GM19372 (cell line): Measurements from ENCODE around the gene MKX.

Experiments
- ATAC-seq: cut with Tn5 transposase; IDR thresholded peaks from one replicate; pipeline ENCODE4 v1.9.1; 2021; ENCODE audit warnings: mild to moderate bottlenecking, low read depth, moderate library complexity; ENCODE audit not compliant: unreplicated experiment

The MKX gene

DNA sequence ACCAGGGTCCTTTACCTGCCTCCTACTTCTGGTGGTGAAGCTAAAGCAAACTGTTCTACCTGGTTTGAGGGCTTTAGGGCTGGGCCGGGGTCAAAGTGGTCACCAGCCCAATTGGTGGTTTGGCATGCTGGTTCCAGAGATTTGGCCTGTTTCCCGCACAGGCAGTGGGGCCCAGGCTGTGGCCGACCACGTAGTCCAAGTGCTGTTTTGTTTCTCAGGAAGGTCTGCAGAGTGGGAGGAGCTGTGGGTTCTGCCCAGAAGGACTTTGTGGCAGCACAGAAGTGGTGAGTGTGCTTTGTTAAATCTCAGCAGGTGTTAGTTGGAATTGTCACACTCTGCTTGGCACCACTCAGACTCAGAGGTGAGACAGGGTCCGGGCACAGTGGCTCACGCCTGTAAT is 85.8 kb downstream of the MKX start:
- no peak for ATAC-seq

DNA sequence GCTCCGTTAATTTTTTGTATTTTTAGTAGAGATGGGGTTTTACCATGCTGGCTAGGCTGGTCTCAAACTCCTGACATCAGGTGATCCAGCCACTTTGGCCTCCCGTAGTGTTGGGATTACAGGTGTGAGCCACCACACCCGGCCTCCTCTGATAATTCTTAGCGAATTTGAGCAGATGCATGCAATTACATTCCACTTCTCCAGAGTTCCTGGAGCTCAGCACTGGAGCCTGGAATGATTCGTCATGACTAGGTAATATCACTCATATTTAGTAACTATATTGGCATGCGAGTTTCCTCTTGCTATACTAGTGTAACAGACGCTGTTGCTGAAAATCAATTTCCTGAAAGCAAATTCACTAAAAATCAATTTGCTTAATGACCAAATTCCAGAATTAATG is 86.8 kb downstream of the MKX start:
- ATAC-seq, result no peak

DNA sequence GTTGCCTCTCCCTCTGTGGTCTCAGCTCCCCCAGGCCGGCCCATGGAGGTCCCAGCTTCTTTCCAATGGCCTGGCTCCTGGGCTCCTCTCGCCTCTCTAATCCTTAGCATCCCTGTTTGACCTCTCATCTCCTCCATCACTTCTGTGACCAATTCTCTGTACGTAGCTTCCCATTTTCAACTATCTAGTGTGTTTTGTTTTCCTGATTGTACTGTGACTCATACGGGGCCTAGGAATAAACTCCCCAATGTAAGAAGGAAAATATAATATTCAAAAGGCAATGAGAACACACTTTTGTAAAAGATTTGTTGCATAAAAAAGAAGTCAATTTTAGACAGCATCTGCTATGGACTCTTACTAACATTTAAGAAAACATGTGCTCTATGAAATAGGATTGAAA is 90.3 kb downstream of the MKX start:
- ATAC-seq, result no peak

DNA sequence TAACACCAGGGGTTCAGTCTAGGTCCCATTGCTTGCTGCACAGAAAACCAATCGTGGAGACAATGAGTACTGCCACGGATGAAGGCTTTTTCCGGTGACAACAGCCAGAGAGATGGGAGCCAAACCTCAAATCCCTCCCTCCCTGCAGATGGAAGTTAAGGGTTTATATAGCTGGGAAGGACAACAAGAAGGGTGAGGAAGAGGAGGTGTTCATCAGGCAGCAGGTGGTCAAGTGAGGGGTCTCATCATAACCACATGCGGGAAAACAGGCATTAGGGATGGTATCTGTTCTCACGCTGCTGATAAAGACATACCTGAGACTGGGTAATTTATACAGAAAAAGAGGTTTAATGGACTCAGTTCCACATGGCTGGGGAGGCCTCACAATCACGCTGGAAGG is 91.3 kb downstream of the MKX start:
- no peak for ATAC-seq

DNA sequence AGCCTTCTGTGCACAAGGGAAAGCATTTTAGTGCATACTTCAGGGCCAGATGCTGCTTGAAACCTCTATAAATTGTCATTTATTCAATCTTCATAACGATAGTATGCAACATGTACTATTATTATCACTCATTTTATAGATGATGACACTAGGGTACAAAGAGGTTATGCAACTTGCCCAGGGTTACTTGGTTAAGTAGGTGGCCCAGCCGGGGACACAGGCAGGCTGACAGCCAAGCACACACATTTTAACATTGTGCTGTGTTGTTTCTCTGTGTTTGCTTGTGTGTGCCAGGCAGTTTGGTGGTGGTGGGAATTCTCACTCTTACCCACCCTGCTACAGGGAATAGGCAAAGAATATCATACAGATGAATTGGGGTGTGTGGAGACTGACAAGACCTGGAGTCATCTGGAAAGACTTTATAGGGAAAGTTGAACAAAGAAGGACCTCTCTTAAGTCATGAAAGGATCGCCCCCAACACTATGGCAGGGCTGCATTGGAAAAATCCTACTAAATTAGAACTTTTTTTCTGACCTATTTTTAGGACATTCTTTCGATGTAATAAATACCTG is 98.9 kb downstream of the MKX start:
- no peak for ATAC-seq

DNA sequence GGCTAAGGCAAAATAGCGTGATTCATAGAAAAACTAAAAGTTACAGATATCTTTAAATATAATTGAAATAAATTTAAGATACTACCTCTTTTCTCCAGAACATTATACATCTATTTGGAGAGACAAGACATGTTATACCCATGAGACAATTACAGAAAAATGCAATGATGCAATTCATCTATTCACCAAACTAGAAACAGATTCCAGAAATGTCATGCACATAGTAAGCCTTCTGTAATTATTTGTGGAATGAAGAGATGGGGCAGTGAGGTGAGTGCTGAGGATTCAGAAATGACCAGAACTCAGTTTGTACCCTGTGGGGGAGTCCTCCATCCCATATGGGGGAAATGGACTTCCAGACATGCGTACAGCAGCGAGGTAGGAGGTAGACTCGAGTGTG is 99.4 kb downstream of the MKX start:
- ATAC-seq, result no peak

DNA sequence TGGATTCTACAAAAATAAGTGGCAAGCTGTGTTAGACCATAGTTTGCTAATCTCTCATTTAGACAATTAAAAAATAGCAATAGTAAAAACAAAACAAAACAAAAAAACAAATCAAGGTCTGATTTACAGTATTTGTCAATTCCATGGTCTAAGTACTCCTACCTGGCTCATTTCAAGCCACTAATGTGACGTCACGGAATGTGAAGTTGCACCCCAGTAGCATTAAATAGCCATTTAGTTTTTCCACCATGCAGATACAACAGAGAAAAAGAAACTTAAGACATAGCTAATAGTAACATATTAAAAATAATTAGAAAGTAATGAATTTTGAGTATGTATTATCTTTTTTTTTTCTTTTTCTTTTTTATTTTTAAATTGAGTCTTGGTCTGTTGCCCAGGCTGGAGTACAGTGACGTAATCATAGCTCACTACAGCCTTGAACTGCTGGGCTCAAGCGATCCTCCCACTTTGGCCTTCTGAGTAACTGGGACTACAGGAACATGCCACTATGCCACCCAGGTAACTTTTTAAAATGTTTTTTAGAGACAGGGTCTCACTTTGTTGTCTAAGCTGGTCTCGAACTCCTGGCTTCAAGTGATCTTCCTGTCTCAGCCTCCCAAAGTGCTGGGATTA is 101.2 kb downstream of the MKX start:
- no peak for ATAC-seq

DNA sequence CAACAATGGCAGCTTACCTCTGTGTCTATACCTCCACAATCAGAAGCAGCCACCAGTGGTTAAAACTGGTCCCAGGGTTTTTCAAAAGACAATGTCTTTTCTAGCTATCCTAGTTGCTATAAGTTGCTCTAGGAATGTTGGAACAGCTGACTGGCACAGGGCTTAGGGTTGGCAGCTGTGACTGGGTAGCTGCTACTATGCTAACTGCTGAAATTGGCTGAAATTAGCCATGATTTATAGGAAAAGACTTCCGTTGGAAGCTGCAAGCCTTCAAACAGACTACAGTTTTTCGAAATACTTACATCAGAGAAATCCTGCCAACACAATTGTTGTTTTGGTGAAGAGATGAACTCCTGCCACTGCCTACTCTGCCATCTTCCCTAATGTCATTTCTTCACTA is 102.3 kb downstream of the MKX start:
- no peak for ATAC-seq

DNA sequence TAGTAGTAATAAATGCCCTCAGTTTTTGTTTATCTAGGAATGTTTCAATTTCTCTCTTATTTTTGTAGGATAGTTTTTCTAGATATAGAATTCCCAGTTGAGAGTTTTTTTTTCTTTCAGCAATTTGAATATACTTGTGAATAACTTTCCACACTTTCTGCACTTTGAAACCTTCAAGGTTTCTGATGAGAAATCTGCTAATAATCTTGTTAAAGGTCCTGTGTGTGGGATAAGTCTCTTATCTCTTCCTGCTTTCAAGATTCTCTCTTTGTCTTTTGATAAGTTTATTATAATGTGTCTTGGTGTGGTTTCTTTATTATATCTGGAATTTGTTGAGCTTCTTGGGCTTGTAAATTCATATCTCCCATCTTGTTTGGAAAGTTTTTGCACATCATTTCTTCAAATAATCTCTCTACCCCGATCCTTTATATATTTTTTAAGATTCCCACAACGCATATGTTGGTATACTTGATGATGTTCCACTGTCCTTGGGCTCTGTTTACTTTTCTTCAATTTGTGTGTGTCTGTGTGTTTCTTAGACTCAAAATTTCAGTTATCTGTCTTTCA is 103.5 kb downstream of the MKX start:
- ATAC-seq, result no peak

DNA sequence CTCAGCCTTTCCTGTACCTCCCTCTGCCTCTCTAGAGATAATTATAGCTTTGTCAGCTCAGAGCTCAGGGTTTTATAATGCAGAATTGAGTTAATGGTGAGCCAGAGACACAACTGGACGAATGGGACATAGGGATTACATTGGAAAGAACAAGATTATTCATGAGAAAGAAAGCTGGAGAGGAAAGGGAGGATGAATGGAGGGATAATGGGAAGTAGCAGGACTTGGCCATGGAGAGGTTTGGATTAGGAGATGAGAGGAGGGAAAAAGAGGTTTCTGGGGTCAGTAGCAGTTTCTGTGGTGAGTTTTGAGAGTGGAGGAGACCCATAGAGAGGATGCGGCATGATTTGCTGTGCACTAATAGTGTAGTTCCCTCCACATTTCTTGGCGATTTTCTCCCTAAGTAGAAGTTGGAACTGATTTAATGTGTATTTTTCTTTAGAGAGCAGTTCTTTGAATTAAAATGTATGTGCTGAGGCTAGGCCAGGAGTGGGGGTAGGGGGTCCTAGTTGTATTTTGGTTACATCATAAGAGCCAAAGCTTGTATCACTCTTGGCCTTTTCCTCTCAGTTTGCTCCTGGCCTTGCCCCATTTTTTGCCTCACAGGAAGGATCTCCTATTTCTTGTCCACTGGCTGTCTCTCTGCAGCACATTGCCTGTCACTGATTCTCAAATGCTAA is 107.4 kb downstream of the MKX start:
- no peak for ATAC-seq

DNA sequence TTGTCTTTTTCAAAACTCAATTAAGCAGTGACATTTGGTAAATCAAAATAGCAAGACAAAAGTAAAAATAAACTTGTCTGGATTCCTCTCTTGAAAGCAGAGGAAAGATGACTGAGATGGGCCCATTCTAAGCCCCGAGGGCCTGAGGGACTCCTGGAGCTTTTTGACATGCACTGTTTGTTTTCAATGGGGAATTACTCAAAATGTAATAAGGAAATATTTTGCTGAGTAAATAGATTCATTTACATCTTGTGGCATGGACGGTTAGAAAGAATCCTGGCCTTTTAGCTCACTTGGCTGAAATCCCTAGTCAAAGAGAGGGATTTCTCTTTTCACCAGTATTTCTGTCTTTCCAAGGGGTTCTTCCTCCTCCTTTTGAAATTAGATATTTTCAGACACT is 108.0 kb downstream of the MKX start:
- no peak for ATAC-seq

DNA sequence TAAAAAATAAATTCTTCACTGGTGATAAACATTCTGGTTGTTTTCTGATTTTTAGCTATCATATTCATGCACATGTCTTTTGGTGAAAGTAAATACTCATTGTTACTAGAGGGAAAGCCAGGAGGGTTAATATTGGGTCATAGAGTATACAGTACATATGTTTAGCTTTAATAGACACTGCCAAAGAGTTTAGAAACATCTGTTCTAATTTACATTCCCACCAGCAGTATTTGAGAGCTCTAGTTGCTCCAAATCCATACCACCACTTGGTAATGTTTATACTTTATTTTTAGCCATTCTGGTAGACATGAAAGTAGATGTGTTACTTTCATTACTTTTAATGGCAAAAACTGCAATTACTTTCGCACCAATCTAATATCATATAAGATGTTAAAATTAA is 108.8 kb downstream of the MKX start:
- ATAC-seq, result no peak

DNA sequence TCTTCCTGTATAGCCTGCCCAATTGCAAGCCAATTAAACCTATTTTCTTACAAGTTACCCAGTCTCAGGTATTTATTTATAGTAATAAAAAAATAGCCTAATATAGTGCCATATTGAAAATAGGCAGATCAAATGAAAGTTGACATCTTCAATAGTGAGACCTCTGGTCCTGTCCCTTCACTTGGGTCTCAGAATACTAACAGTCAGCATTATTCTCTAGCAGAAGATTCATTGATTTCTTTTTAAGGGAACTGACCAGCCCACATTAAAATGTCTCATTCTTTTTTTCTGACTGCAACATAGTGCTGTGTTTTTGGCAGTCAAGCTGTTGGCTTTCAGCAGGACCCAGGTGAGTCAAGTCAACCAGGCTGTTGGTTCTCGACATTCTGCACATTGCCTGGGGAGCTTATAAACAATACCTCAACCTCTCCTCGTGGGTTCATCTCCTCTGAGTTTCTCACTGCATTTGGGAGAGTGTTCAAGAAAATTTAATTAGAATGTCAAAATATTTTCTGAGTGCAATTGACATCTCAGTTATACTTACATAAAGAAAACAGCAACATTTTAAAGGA is 109.8 kb downstream of the MKX start:
- ATAC-seq, result no peak

DNA sequence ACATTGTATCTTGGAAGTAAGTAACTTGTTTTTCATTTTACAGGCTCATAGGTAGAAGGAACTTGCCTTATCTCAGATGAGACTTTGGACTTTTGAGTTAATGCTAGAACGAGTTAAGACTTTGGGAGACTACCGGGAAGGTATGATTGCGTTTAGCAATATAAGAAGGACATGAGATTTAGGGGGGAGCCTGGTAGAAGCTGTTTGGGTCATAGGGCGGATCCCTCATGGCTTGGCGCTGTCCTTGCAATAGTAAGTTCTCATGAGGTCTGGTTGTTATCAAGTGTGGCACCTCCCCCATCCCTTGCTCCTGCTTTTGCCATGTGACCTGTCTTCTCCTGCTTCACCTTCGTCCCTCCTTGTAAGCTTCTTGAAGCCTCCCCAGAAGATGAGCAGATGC is 110.3 kb downstream of the MKX start:
- no peak for ATAC-seq

DNA sequence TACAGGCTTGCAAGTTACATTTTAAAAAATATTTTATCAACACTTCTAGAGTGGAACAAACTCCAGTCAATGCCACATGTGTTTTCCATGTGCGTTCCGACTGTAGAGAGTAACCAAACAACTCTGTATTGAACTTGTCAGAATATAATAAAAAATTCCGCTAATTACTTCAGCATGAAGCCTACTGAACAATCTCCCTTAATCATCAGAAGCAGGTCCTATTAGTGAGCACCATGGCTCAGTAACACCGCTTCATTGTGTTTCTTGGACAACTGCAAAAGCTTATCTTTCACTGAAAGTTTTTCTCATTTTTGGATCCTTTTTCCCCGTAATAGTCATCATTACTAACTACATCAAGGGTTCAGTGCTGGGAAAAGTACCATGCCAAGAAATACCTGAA is 117.0 kb downstream of the MKX start:
- ATAC-seq, result no peak

DNA sequence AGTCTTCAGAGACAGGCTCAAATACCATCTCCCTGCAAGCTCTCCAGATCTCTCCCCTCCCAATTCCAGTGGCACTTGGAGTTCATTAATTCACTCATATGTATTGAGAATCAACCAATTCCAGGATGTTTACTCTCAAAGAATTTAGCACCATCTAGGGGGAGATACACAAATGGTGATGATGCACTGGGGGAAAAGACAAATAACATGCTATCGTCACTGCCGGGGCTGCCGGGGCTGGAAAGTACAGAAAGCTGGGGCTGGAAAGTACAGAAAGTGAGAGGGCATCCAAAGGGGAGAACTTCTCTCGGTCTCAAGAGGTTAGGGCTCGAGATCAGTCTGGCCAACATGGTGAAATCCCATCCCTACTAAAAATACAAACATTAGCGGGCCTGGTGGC is 118.7 kb downstream of the MKX start:
- no peak for ATAC-seq

DNA sequence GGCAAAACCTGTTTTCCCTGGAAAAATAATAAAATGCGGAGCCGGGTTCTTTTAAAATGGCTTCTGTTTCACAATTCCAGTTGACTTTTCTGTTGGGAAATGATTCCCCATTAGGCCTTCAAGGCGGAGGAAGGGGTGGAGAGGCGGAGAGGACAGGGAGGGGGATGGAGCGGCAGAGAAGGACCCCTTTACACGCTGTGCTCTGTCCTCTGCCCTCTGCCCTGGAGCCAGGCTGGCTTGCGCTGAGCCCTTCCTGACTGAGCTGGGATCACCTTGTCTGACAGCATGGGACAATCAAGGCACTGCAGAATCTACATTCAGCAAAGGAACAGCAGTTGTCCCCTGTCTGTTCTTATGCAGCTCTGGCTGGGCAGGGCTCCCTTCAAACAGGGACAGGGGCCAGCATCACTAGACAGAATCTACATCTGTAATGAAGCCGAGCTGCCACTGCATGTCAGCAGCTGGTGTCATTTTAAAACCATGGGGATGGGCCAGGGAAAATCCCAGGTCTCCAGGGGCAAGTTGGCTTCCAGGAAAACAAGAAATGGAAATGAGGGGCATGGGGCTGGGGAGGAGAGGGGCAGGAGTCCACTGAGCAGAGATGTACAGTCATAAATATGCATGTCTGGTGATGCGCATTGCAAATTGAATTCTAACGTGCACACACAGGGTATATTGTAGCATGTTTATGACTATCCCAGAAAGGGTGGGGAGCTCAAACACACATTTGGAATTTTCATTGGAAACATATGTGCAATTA is 120.0 kb downstream of the MKX start:
- no peak for ATAC-seq

DNA sequence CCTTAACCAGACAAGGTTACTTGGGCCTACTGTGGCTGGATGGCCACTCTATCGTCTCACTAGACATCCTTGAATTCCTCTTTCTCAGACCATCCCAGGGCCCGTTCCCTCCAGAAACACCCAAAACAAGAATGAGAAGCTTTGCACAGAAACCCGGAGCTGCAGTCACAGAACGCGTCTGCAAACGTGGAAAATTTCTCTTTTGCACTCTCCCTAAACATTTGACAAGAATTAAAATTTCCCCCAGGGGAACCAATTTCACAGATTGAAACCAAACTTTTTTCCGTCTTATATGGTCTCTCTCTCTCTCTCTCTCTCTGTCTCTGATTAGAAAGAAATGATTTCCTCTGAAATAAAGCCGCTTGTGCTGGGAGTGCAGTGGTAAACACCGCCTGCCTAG is 120.7 kb downstream of the MKX start:
- ATAC-seq, result no peak
